HCT116 (cell line): ENCODE measurements around the gene SMOC1. TPM values are rescaled to one million over a fixed set of nuclear protein-coding genes. Genes with fewer than 3 reads are reported as not detected.

ENCODE experiments used
- ATAC-seq: fragments of 200-7000 bp; cut with Tn5 transposase; 2 replicates; pipeline ENCODE4 v1.9.1; 2020; ENCODE audit warnings: mild to moderate bottlenecking, moderate library complexity
- BruUV-seq: library from RNA; stranded (reverse); fragments of 400-500 nt; replicated peaks from 2 replicates; lab custom pipeline; 2021; lab: Mats Ljungman, UMichigan
- CTCF ChIA-PET: fragments of 300-600 bp; sonication (Branson Sonifier 250); formaldehyde crosslinking; loops from one replicate; lab custom pipeline; 2021; ENCODE audit warnings: antibody characterized with exemption; lab: Charles Lee
- POLR2A ChIA-PET: fragments of 300-600, 350-600 bp; sonication (Branson Sonifier 250); formaldehyde crosslinking; loops from one replicate; lab custom pipeline; 2021; ENCODE audit warnings: antibody characterized with exemption; lab: Charles Lee
- RAD21 ChIA-PET, 2 experiments: fragments of 300-600 bp; sonication (Branson Sonifier 250); formaldehyde crosslinking; loops; one replicate each; lab custom pipeline; 2023; ENCODE audit warnings: low total read pairs in 2 of 2; ENCODE audit not compliant: uncharacterized antibody in 2 of 2, unreplicated experiment in 2 of 2, low non-redundant PET in 1 of 2; lab: Charles Lee
- DNase-seq: peaks from one replicate; pipeline ENCODE4 v3.0.0-alpha.2; 2010; ENCODE audit warnings: low read depth, low spot score
- H2AFZ ChIP-seq: fragments of 200-600 bp; shearing (Covaris generic), sonication (generic); 2 replicates; pipeline ENCODE4 v1.6.1; 2017; ENCODE audit warnings: low read depth, mixed run types, mixed read lengths, antibody characterized with exemption, low read length; ENCODE audit not compliant: poor library complexity, severe bottlenecking
- H3K27ac ChIP-seq: 2 replicates; pipeline ENCODE4 v1.5.1; 2012; ENCODE audit warnings: low read depth, low read length
- H3K27me3 ChIP-seq: fragments of 200-600 bp; sonication (generic); 2 replicates; pipeline ENCODE4 v1.6.1; 2016; ENCODE audit warnings: mixed run types, low read length, mixed read lengths; ENCODE audit not compliant: insufficient read depth
- H3K36me3 ChIP-seq, 2 experiments: fragments of 200-500 bp in 1 of 2; fragments of 200-600 bp in 1 of 2; sonication (Bioruptor generic) in 1 of 2; sonication (generic) in 1 of 2; 2 replicates each; pipeline versions ENCODE4 v1.5.1 to v1.6.1; 2014 to 2016; ENCODE audit warnings: low read length in 2 of 2, inconsistent platforms in 1 of 2, mixed read lengths in 1 of 2, mixed run types in 1 of 2; ENCODE audit not compliant: insufficient read depth in 2 of 2, control insufficient read depth in 1 of 2
- H3K4me1 ChIP-seq, 2 experiments: fragments of 200-600 bp in 1 of 2; sonication (generic) in 1 of 2; 2 replicates each; pipeline versions ENCODE4 v1.5.1 to v1.6.1; 2012 to 2017; ENCODE audit warnings: low read length in 2 of 2, inconsistent platforms in 1 of 2, mild to moderate bottlenecking in 1 of 2, mixed read lengths in 1 of 2, mixed run types in 1 of 2, moderate library complexity in 1 of 2; ENCODE audit not compliant: insufficient read depth in 2 of 2, control insufficient read depth in 1 of 2
- H3K4me2 ChIP-seq: fragments of 200-600 bp; sonication (generic); 2 replicates; pipeline ENCODE4 v1.6.1; 2017; ENCODE audit warnings: mixed run types, low read length, mixed read lengths
- H3K4me3 ChIP-seq, 2 experiments: fragments of 200-600 bp in 1 of 2; sonication (generic) in 1 of 2; replicated peaks in 1 of 2; 2 replicates each; pipeline ENCODE4 v1.5.1; 2011 to 2016; ENCODE audit warnings: low read length in 2 of 2, control low read depth in 1 of 2, low read depth in 1 of 2, mild to moderate bottlenecking in 1 of 2, mixed read lengths in 1 of 2, mixed run types in 1 of 2
- H3K79me2 ChIP-seq: fragments of 200-600 bp; sonication (generic); 2 replicates; pipeline ENCODE4 v1.6.1; 2017; ENCODE audit warnings: mild to moderate bottlenecking, mixed run types, low read length, moderate library complexity, mixed read lengths; ENCODE audit not compliant: insufficient read depth
- H3K9ac ChIP-seq: fragments of 200-600 bp; sonication (generic); 2 replicates; pipeline ENCODE4 v1.6.1; 2016; ENCODE audit warnings: low read length, mixed read lengths
- H3K9me2 ChIP-seq: fragments of 200-600 bp; sonication (generic), shearing (Covaris generic); 2 replicates; pipeline ENCODE4 v1.6.1; 2017; ENCODE audit warnings: mixed run types, mild to moderate bottlenecking, moderate library complexity; ENCODE audit not compliant: insufficient read depth
- H3K9me3 ChIP-seq, 2 experiments: fragments of 200-500 bp in 1 of 2; fragments of 200-600 bp in 1 of 2; sonication (Bioruptor generic) in 1 of 2; sonication (generic) in 1 of 2; 2 replicates each; pipeline ENCODE4 v1.6.1; 2014 to 2017; ENCODE audit warnings: low read length in 2 of 2, mixed read lengths in 2 of 2, inconsistent platforms in 1 of 2, low read depth in 1 of 2, mild to moderate bottlenecking in 1 of 2, mixed run types in 1 of 2, moderate library complexity in 1 of 2; ENCODE audit not compliant: control insufficient read depth in 1 of 2, insufficient read depth in 1 of 2
- H4K20me1 ChIP-seq: fragments of 200-600 bp; sonication (generic), shearing (Covaris generic); 2 replicates; pipeline ENCODE4 v1.6.1; 2017; ENCODE audit warnings: mixed run types, mild to moderate bottlenecking, moderate library complexity; ENCODE audit not compliant: insufficient read depth
- CBX3 ChIP-seq: IDR thresholded peaks from 2 replicates; pipeline ENCODE4 v1.6.1; 2012; ENCODE audit warnings: low read depth
- CEBPB ChIP-seq: IDR thresholded peaks from 2 replicates; pipeline ENCODE4 v1.6.1; 2012; ENCODE audit warnings: low read depth
- CTCF ChIP-seq, 3 experiments: fragments of 200-600 bp in 1 of 3; sonication (generic) in 1 of 3; IDR thresholded peaks in 2 of 3; conservative IDR thresholded peaks in 1 of 3; 2 replicates each; pipeline ENCODE4 v1.5.1; 2012 to 2017; ENCODE audit warnings: low read depth in 2 of 3, low read length in 2 of 3, antibody characterized with exemption in 1 of 3, borderline replicate concordance in 1 of 3, control low read depth in 1 of 3, mild to moderate bottlenecking in 1 of 3, mixed read lengths in 1 of 3, mixed run types in 1 of 3, moderate library complexity in 1 of 3; ENCODE audit not compliant: insufficient read depth in 1 of 3
- EGR1 ChIP-seq: IDR thresholded peaks from 2 replicates; pipeline ENCODE4 v1.6.1; 2012; ENCODE audit warnings: low read depth
- ELF1 ChIP-seq: IDR thresholded peaks from 2 replicates; pipeline ENCODE4 v1.6.1; 2012; ENCODE audit warnings: low read depth, borderline replicate concordance
- EZH2 ChIP-seq: fragments of 200-600 bp; sonication (generic); IDR thresholded peaks from 2 replicates; pipeline ENCODE4 v1.6.1; 2017; ENCODE audit warnings: antibody characterized with exemption, mixed run types
- EZH2phosphoT487 ChIP-seq: fragments of 200-600 bp; IDR thresholded peaks from 2 replicates; pipeline ENCODE4 v1.6.1; 2018; ENCODE audit warnings: antibody characterized with exemption, borderline replicate concordance
- FOSL1 ChIP-seq: IDR thresholded peaks from 2 replicates; pipeline ENCODE4 v1.6.1; 2012; ENCODE audit warnings: low read depth
- JUND ChIP-seq: IDR thresholded peaks from 2 replicates; pipeline ENCODE4 v1.6.1; 2012
- POLR2AphosphoS5 ChIP-seq: IDR thresholded peaks from 2 replicates; pipeline ENCODE4 v1.6.1; 2011; ENCODE audit warnings: mild to moderate bottlenecking, low read depth, low read length, moderate library complexity
- RAD21 ChIP-seq: IDR thresholded peaks from 2 replicates; pipeline ENCODE4 v1.6.1; 2012; ENCODE audit warnings: low read depth, mild to moderate bottlenecking
- SIN3A ChIP-seq: IDR thresholded peaks from 2 replicates; pipeline ENCODE4 v1.6.1; 2012; ENCODE audit warnings: low read depth
- SP1 ChIP-seq: IDR thresholded peaks from 2 replicates; pipeline ENCODE4 v1.6.1; 2012; ENCODE audit warnings: low read depth
- SRF ChIP-seq: IDR thresholded peaks from 2 replicates; pipeline ENCODE4 v1.6.1; 2012; ENCODE audit warnings: low read depth
- TCF7L2 ChIP-seq: IDR thresholded peaks from 2 replicates; pipeline ENCODE4 v1.7.0; 2011; ENCODE audit warnings: borderline replicate concordance, inconsistent platforms; ENCODE audit not compliant: insufficient read depth, insufficient read length; ENCODE audit errors: extremely low read depth
- YY1 ChIP-seq: IDR thresholded peaks from 2 replicates; pipeline ENCODE4 v1.6.1; 2011; ENCODE audit warnings: low read length, low read depth, moderate library complexity, mild to moderate bottlenecking; ENCODE audit not compliant: insufficient replicate concordance; ENCODE audit errors: extremely low read depth
- ZFX ChIP-seq: fragments of 450-650 bp; IDR thresholded peaks from 2 replicates; pipeline ENCODE4 v1.6.1; 2017
- ZNF274 ChIP-seq: fragments of 200-500 bp; sonication (Bioruptor generic); IDR thresholded peaks from 2 replicates; pipeline ENCODE4 v1.6.1; 2014; ENCODE audit warnings: mild to moderate bottlenecking, low read depth, low read length, inconsistent platforms
- intact Hi-C: fragments of 100-400 bp; cut with micrococcal nuclease; formaldehyde crosslinking; loops from 2 replicates; pipeline ENCODE4 v1.10.0; 2022
- total RNA-seq: library from RNA; stranded (reverse); gene quantifications from one replicate; pipeline ENCODE4 v1.2.1, GENCODE V29; 2021; ENCODE audit not compliant: unreplicated experiment
- TF ChIP-seq, protein P1 (sequence below): IDR thresholded peaks from 2 replicates; pipeline ENCODE4 v1.6.1; 2012
- TF ChIP-seq, protein P2 (sequence below): IDR thresholded peaks from 2 replicates; pipeline ENCODE4 v1.6.1; 2011; ENCODE audit warnings: mild to moderate bottlenecking, low read length, moderate library complexity; ENCODE audit not compliant: insufficient replicate concordance; ENCODE audit errors: extremely low read depth

SMOC1 gene
- total RNA-seq, 1 experiment from 2014 or later: not detected

DNA sequence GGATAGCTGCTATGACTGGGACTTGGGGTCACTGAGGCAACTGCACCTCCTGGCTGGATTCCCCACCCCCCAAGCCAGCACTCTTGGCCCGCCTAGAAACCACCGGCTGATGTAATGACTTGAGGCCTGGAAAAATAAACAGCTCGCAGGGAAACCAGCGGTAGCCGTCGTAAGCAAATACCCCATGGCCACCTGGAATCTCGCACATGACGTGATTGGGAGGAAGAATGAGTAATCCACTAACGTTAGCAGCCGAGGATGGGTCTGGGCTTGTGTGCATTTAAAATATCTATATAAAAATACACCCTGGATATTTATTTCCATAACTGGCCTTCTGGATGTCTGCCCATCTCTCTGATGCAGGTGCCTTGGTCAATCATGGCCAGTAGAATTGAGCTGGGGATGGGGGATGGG lies 120.1 kb downstream of the SMOC1 start:
- H3K4me3 ChIP-seq: no peak overlapping the region
- H3K36me3 ChIP-seq: no peaks in the 10 kb centered on the region
- H3K9ac ChIP-seq: no peak overlapping the region
- BruUV-seq: no TSS peak
- ChIA-PET POLR2A (no interaction called here), RAD21 (no interaction called here), CTCF (no interaction called here)
- H2AFZ ChIP-seq: no peak overlapping the region
- H3K9me3 ChIP-seq: no peaks in the 10 kb centered on the region
- no peaks in the 10 kb centered on the region for H3K79me2 ChIP-seq
- no peak overlapping the region for H3K27ac ChIP-seq
- H3K9me2 ChIP-seq: no peaks in the 10 kb centered on the region
- intact Hi-C loops: no loop called here
- no peaks in the 10 kb centered on the region for H4K20me1 ChIP-seq
- DNase-seq (no peak), ATAC-seq (no peak)
- H3K4me2 ChIP-seq: no peak overlapping the region
- H3K27me3 ChIP-seq: peaks cover 19% of the 10 kb centered on the region; the same call in 1 of the 2 replicates
- H3K4me1 ChIP-seq: no peaks in the 10 kb centered on the region
- TF ChIP-seq JUND (no peak), SIN3A (no peak), EZH2phosphoT487 (no peak), YY1 (no peak), EGR1 (no peak), ZNF274 (no peak), RAD21 (no peak), CEBPB (no peak), ZFX (no peak), CBX3 (no peak), SRF (no peak), POLR2AphosphoS5 (no peak), EZH2 (no peak), FOSL1 (no peak), SP1 (no peak), ELF1 (no peak), CTCF (IDR thresholded peaks at IDR 0.05 in 2 of 3, conservative IDR thresholded peaks at IDR 0.05 in 1 of 3; ENCODE audit: borderline replicate concordance in 1 of 3, insufficient read depth in 1 of 3, low read depth in 2 of 3, low read length in 2 of 3) (no peak), TCF7L2 (no peak)
- TF ChIP-seq, protein P1, sequence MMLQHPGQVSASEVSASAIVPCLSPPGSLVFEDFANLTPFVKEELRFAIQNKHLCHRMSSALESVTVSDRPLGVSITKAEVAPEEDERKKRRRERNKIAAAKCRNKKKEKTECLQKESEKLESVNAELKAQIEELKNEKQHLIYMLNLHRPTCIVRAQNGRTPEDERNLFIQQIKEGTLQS: no peak
- TF ChIP-seq, protein P2, sequence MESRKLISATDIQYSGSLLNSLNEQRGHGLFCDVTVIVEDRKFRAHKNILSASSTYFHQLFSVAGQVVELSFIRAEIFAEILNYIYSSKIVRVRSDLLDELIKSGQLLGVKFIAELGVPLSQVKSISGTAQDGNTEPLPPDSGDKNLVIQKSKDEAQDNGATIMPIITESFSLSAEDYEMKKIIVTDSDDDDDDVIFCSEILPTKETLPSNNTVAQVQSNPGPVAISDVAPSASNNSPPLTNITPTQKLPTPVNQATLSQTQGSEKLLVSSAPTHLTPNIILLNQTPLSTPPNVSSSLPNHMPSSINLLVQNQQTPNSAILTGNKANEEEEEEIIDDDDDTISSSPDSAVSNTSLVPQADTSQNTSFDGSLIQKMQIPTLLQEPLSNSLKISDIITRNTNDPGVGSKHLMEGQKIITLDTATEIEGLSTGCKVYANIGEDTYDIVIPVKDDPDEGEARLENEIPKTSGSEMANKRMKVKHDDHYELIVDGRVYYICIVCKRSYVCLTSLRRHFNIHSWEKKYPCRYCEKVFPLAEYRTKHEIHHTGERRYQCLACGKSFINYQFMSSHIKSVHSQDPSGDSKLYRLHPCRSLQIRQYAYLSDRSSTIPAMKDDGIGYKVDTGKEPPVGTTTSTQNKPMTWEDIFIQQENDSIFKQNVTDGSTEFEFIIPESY: no peak
